EH (cell line): Measurements from ENCODE around the gene SLU7.
A peak's percentile ranks its signal among the peaks of the same experiment; 100 is the strongest.

ENCODE experiments used
- DNase-seq: peaks from one replicate; pipeline ENCODE4 v3.0.0-alpha.2; 2015; ENCODE audit warnings: low read depth

Gene SLU7

GRCh38 chr5:160419458-160420330, 813 bp upstream of the SLU7 start:
- DNase-seq: no peak

- peak; percentile 97 for DNase-seq
Observed at GRCh38 chr5:160399402-160400353, 19.2 kb downstream of the SLU7 start, which contains the start of gene FAM200C. Gene FAM200C (minus strand): TSS chr5:160400054. CDS start chr5:160395490, 4,564 bp downstream.

- peak; percentile 48 for DNase-seq
Observed at GRCh38 chr5:160398806-160399205, 20.1 kb downstream of the SLU7 start.

GRCh38 chr5:160397492-160397891, 21.4 kb downstream of the SLU7 start:
- DNase-seq: no peak

GRCh38 chr5:160395111-160395510, 23.8 kb downstream of the SLU7 start:
- no peak for DNase-seq

GRCh38 chr5:160390787-160391696, 27.8 kb downstream of the SLU7 start:
- DNase-seq: peak; percentile 43

- DNase-seq: no peak
Observed at GRCh38 chr5:160387445-160387844, 31.4 kb downstream of the SLU7 start.

- no peak for DNase-seq
Observed at GRCh38 chr5:160385496-160385895, 33.4 kb downstream of the SLU7 start.

- DNase-seq: no peak
Observed at GRCh38 chr5:160384681-160385080, 34.2 kb downstream of the SLU7 start.

GRCh38 chr5:160382346-160382745, 36.5 kb downstream of the SLU7 start:
- DNase-seq: no peak

GRCh38 chr5:160380041-160380440, 38.8 kb downstream of the SLU7 start:
- no peak for DNase-seq

- no peak for DNase-seq
Observed at GRCh38 chr5:160379511-160379910, 39.4 kb downstream of the SLU7 start.

GRCh38 chr5:160378330-160378729, 40.6 kb downstream of the SLU7 start:
- no peak for DNase-seq

GRCh38 chr5:160377651-160378050, 41.2 kb downstream of the SLU7 start:
- DNase-seq: no peak

- DNase-seq: no peak
Observed at GRCh38 chr5:160376416-160376815, 42.5 kb downstream of the SLU7 start.

GRCh38 chr5:160375701-160376100, 43.2 kb downstream of the SLU7 start:
- no peak for DNase-seq

GRCh38 chr5:160375166-160375565, 43.7 kb downstream of the SLU7 start:
- DNase-seq: peak; percentile 49

GRCh38 chr5:160371294-160371693, 47.6 kb downstream of the SLU7 start:
- no peak for DNase-seq

GRCh38 chr5:160370713-160371034, 48.2 kb downstream of the SLU7 start:
- DNase-seq: no peak

GRCh38 chr5:160369990-160370712, 48.7 kb downstream of the SLU7 start, which contains the start of gene C1QTNF2:
Gene C1QTNF2 (minus strand): TSS chr5:160370626. CDS start chr5:160355011, 15,615 bp downstream.
- DNase-seq: peak; percentile 81

GRCh38 chr5:160367885-160368284, 51.0 kb downstream of the SLU7 start:
- no peak for DNase-seq
